ENCODE data around the gene IFT57.
A peak's percentile ranks its signal among the peaks of the same experiment; 100 is the strongest.

IFT57 gene

GRCh38 chr3:108178676-108179075 is 43.5 kb downstream of the IFT57 start:
- in situ Hi-C loops (cut with HindIII; ENCODE audit: low sequenced_read_pairs), result no loop called here

GRCh38 chr3:108177536-108177935 is 44.7 kb downstream of the IFT57 start:
- H3K4me3 ChIP-seq (ENCODE audit: low read depth, low read length), result no peak overlapping the region
- in situ Hi-C loops (cut with HindIII; ENCODE audit: low sequenced_read_pairs), result no loop called here
- no peak for DNase-seq (ENCODE audit: low read depth)
- TF ChIP-seq CTCF (IDR thresholded peaks at IDR 0.05; ENCODE audit: low read depth, low read length, missing control alignments), result no peak

More at GRCh38 chr3:108178676-108179075, 43.5 kb downstream of the IFT57 start:
- no peak for DNase-seq (ENCODE audit: low read depth)
- H3K4me3 ChIP-seq (ENCODE audit: low read depth, low read length), result no peak overlapping the region
- TF ChIP-seq CTCF (IDR thresholded peaks at IDR 0.05; ENCODE audit: low read depth, low read length, missing control alignments), result no peak

- TF ChIP-seq CTCF (IDR thresholded peaks at IDR 0.05; ENCODE audit: low read depth, low read length, missing control alignments), result no peak
- no peak overlapping the region for H3K4me3 ChIP-seq (ENCODE audit: low read depth, low read length)
- no peak for DNase-seq (ENCODE audit: low read depth)
- in situ Hi-C loops (cut with HindIII; ENCODE audit: low sequenced_read_pairs), result no loop called here
These were observed 46.9 kb downstream of the IFT57 start for GRCh38 chr3:108175352-108175751.

GRCh38 chr3:108171106-108171505 is 51.1 kb downstream of the IFT57 start:
- no peak for DNase-seq (ENCODE audit: low read depth)
- no peak for TF ChIP-seq CTCF (IDR thresholded peaks at IDR 0.05; ENCODE audit: low read depth, low read length, missing control alignments)
- in situ Hi-C loops (cut with HindIII; ENCODE audit: low sequenced_read_pairs), result no loop called here
- no peak overlapping the region for H3K4me3 ChIP-seq (ENCODE audit: low read depth, low read length)

- no peak overlapping the region for H3K4me3 ChIP-seq (ENCODE audit: low read depth, low read length)
- in situ Hi-C loops (cut with HindIII; ENCODE audit: low sequenced_read_pairs), result no loop called here
- no peak for TF ChIP-seq CTCF (IDR thresholded peaks at IDR 0.05; ENCODE audit: low read depth, low read length, missing control alignments)
- DNase-seq (ENCODE audit: low read depth), result no peak
These were observed 57.8 kb downstream of the IFT57 start for GRCh38 chr3:108164391-108164790.

GRCh38 chr3:108159865-108160264 is 62.4 kb downstream of the IFT57 start:
- in situ Hi-C loops (cut with HindIII; ENCODE audit: low sequenced_read_pairs), result no loop called here
- no peak for TF ChIP-seq CTCF (IDR thresholded peaks at IDR 0.05; ENCODE audit: low read depth, low read length, missing control alignments)
- peak; percentile 38 for DNase-seq (ENCODE audit: low read depth)

GRCh38 chr3:108159105-108159504 is 63.1 kb downstream of the IFT57 start:
- in situ Hi-C loops (cut with HindIII; ENCODE audit: low sequenced_read_pairs), result no loop called here
- TF ChIP-seq CTCF (IDR thresholded peaks at IDR 0.05; ENCODE audit: low read depth, low read length, missing control alignments), result no peak
- H3K4me3 ChIP-seq (ENCODE audit: low read depth, low read length), result no peak overlapping the region
- no peak for DNase-seq (ENCODE audit: low read depth)

More at GRCh38 chr3:108159865-108160264, 62.4 kb downstream of the IFT57 start:
- no peak overlapping the region for H3K4me3 ChIP-seq (ENCODE audit: low read depth, low read length)
